RCC 7860 (cell line): ENCODE results near the gene SIK1.

Experiments
- DNase-seq: peaks from one replicate; pipeline ENCODE4 v3.0.0-alpha.2; 2015; ENCODE audit warnings: low spot score
- FAIRE-seq: peaks from 2 replicates; lab custom pipeline; 2012; peaks lifted over from hg19 to GRCh38; lab: Jason Lieb, UNC

SIK1 gene

GRCh38 chr21:43369596-43370090 is 57.3 kb downstream of the SIK1 start:
- DNase-seq = no peak
- no peak for FAIRE-seq

GRCh38 chr21:43369124-43369523 is 57.8 kb downstream of the SIK1 start:
- FAIRE-seq (no peak), DNase-seq (peak; percentile 44)

GRCh38 chr21:43368685-43369084 is 58.2 kb downstream of the SIK1 start:
- FAIRE-seq (no peak), DNase-seq (no peak)

- DNase-seq (no peak), FAIRE-seq (no peak)
Measured at GRCh38 chr21:43367859-43368258, 59.1 kb downstream of the SIK1 start.

GRCh38 chr21:43367296-43367695 is 59.6 kb downstream of the SIK1 start:
- FAIRE-seq (no peak), DNase-seq (no peak)

- DNase-seq = no peak
- FAIRE-seq = no peak
Measured at GRCh38 chr21:43366656-43367055, 60.3 kb downstream of the SIK1 start.

- DNase-seq (no peak), FAIRE-seq (no peak)
Measured at GRCh38 chr21:43365611-43366426, 61.1 kb downstream of the SIK1 start.

- no peak for DNase-seq
- FAIRE-seq = no peak
Measured at GRCh38 chr21:43364851-43365424, 62.0 kb downstream of the SIK1 start.
